Loucy (cell line): ENCODE results near the gene GPHN.

Source experiments
- EZH2phosphoT487 ChIP-seq: fragments of 200-600 bp; IDR thresholded peaks from 2 replicates; pipeline ENCODE4 v1.6.1; 2018; ENCODE audit warnings: antibody characterized with exemption, mild to moderate bottlenecking, moderate library complexity, borderline replicate concordance
- TF ChIP-seq, protein P1 (sequence below): fragments of 200-600 bp; sonication (generic); conservative IDR thresholded peaks from 2 replicates; pipeline ENCODE4 v1.5.1; 2014; ENCODE audit warnings: mild to moderate bottlenecking, antibody characterized with exemption, low read length

DNA sequence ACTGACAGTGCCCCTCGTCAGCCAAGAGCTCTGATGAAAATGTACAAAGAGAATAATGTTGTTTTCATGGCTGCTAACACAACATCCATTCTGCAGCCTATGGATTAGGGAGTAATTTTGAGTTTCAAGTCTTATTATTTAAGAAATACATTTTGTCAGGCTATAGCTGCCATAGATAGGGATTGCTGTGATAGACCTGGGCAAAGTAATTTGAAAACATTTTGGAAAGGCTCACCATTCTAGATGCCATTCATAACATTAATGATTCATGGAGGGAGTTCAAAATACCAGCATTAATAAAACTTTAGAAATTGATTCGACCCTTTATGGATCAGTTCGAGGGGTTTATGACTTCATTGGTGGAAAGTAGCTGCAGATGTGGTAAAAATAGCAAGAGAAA, 149.8 kb downstream of the GPHN start:
- TF ChIP-seq, protein P1, sequence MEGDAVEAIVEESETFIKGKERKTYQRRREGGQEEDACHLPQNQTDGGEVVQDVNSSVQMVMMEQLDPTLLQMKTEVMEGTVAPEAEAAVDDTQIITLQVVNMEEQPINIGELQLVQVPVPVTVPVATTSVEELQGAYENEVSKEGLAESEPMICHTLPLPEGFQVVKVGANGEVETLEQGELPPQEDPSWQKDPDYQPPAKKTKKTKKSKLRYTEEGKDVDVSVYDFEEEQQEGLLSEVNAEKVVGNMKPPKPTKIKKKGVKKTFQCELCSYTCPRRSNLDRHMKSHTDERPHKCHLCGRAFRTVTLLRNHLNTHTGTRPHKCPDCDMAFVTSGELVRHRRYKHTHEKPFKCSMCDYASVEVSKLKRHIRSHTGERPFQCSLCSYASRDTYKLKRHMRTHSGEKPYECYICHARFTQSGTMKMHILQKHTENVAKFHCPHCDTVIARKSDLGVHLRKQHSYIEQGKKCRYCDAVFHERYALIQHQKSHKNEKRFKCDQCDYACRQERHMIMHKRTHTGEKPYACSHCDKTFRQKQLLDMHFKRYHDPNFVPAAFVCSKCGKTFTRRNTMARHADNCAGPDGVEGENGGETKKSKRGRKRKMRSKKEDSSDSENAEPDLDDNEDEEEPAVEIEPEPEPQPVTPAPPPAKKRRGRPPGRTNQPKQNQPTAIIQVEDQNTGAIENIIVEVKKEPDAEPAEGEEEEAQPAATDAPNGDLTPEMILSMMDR = no peak
- TF ChIP-seq EZH2phosphoT487 = no peak
